ENCODE measurements around the gene CBLN3.

GRCh38 chr14:24399447-24399822 lies 30.0 kb downstream of the CBLN3 start:
- no peak for TF ChIP-seq POLR2AphosphoS5 (IDR thresholded peaks at IDR 0.05; ENCODE audit: low read depth, low read length)
- TF ChIP-seq POLR2A (IDR thresholded peaks at IDR 0.05; ENCODE audit: low read depth, low read length) = no peak
